Mucosa of gallbladder (tissue), 1 donor: ENCODE measurements around the gene GLUL. TPM values are rescaled to one million over a fixed set of nuclear protein-coding genes. Genes with fewer than 3 reads are reported as not detected.

Experiments used
- DNase-seq: peaks from one replicate; pipeline ENCODE4 v3.0.0-alpha.2; 2020; ENCODE audit warnings: low spot score
- total RNA-seq: library from RNA; stranded (reverse); gene quantifications from one replicate; pipeline ENCODE4 v1.2.1, GENCODE V29; 2021
- donor health status: DM: no; HTN: no; CAD: no.

Gene GLUL
- 356 TPM for total RNA-seq

GRCh38 chr1:182391362-182392049 is at the start of gene GLUL:
Gene GLUL (minus strand): TSS chr1:182391790. CDS start chr1:182388737, 3,053 bp downstream.
- DNase-seq, result peak; percentile 92

DNA sequence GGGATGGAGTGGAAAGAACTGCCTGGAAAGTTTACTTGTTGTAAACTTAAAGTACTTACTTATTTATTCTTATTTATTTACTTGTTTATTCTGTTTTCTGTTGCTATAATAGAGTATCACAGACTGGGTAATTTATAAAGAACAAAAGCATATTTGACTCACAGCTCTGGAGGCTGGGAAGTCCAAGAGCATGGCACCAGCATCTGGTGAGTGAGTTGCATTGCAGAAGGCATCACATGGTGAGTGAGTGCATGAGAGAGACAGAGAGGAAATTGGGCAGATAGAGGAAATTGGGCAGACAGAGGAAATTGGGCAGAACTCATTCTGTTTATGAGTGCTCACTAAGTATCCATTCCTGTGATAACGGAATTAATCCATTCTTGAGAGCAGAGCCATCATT is 46.7 kb upstream of the GLUL start:
- DNase-seq, result no peak

- DNase-seq, result no peak
Observed at GRCh38 chr1:182433580-182433979, 42.0 kb upstream of the GLUL start.

- no peak for DNase-seq
Observed at GRCh38 chr1:182431278-182431677, 39.7 kb upstream of the GLUL start.

- DNase-seq, result no peak
Observed at GRCh38 chr1:182430263-182431068, 38.9 kb upstream of the GLUL start.

- no peak for DNase-seq
Observed at GRCh38 chr1:182428043-182428442, 36.5 kb upstream of the GLUL start.

GRCh38 chr1:182426442-182427430 is 35.1 kb upstream of the GLUL start:
- DNase-seq, result no peak

GRCh38 chr1:182415789-182416188 is 24.2 kb upstream of the GLUL start:
- DNase-seq, result no peak

DNA sequence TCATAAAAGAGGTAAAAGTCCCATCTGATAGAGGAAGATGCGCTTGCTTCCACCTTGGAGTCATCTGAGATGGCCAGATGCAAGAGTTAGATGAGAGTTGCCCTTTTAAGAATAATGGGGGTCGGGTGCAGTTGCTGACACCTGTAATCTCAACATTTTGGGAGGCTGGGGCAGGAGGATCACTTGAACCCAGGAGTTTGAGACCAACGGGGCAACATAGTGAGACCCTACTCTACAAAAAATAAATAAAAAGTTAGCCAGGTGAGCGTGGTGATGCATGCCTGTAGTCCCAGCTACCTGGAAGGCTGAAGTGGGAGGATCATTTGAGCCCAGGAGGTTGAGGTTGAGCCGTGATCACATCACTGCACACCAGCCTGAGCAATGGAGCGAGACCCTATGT is 22.4 kb upstream of the GLUL start:
- DNase-seq, result no peak

DNA sequence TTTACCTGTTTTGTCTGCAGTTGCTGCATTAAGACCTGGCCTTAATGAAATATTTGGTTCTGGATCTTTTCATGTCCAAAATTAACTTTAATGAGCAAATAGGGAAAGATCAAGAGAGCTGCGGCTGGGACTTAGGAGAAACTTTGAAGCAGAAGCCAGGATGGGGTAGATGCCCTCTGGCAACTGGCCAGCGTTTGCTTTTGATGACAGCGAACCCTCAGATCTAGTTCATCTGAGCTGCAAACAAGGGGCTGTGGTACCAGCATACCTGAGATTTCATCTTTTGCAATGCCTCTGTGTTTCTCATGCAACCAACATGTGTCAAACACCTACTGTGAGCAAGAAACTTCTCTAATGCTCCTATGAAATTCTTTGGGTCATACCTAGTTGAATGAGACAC is 21.9 kb upstream of the GLUL start:
- DNase-seq, result no peak

GRCh38 chr1:182410620-182411273 is 19.2 kb upstream of the GLUL start:
- DNase-seq, result no peak

- DNase-seq, result no peak
Observed at GRCh38 chr1:182410138-182410537, 18.5 kb upstream of the GLUL start.

- no peak for DNase-seq
Observed at GRCh38 chr1:182408435-182409075, 17.0 kb upstream of the GLUL start.

DNA sequence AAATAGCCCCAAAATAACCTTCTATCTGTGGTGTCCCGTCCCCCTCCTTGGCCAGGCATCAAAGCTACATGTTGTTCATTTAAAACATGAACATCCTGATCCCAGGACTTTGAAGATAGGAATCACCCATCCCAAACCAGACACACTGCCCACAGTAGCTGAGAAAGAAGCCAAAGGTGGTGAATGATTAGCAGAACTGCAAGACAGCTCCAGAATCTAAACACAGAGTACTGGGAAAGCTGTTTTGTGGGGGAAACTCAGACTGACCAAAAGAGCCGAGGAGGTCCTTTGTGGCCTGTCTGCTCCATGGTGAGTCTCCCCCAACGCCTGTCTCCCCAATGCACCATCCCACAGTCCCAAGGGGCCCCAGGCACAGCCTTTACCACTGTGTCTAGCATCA is 16.1 kb upstream of the GLUL start:
- no peak for DNase-seq

- no peak for DNase-seq
Observed at GRCh38 chr1:182406012-182406411, 14.4 kb upstream of the GLUL start.

GRCh38 chr1:182405578-182405977 is 14.0 kb upstream of the GLUL start:
- no peak for DNase-seq

DNA sequence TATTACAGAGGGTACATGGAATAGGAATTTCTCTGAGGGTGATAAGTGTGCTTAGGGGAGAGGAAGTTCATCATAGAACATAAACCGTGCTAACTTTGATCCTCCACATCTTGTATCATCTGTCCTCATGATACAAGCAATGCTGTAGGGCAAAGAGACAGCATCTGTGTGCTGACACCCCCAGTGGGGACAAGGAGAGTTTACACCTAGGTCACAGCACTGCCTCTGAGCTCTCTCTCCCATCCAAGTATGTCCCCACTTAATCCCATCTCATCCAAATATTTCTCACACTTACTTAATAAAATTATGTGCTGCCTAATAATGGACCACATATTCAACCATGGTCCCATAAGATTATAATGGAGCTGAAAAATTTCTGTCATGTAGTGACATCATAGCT is 13.2 kb upstream of the GLUL start:
- no peak for DNase-seq

DNA sequence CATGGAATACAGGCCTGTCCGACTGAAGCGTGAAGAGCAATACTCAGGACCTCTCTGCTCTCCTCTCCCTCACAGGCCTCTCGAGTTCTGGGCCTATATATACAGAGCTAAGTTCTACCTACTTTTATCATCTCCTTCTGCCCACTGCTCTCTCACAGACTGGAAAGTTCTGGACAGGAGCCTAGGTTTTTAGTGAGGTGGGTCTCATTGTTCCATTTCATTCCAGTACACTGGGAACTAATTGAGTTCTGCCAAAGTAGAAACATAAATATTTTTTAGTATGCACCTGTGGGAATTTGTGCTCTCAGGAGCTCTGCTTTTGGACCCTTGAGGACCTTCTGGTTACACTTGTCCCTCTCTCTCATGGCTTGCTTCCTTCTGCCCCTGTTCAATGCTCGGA is 9.0 kb upstream of the GLUL start, which contains the start of gene TEDDM1:
TEDDM1 (minus strand) TSS at position 101 of the 400 bp plus-strand sequence. CDS start 182 bp downstream, outside the sequence.
- DNase-seq, result no peak

- no peak for DNase-seq
Observed at GRCh38 chr1:182397653-182398393, 6.2 kb upstream of the GLUL start.

DNA sequence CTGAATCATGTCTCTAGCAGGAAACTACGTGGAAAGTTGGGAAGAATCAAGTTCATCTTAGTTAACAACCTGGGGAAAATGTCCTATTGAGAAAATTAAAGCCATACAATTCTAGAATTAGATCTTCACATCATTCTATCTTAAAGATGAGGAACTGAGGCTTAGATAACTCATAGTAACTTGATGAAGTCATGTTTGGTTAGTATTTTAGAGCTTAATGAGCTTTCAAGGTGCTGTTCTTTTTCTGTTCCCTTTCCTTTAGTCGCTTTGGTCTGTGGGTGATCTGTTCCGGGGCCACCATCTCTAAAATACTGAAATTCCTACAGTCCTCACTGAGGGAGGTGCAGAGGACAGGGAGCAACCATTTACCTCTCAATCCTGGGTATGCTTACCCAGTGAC is 4.3 kb upstream of the GLUL start:
- DNase-seq, result no peak
